HG03442 (cell line): ENCODE data around the gene DENND1B.
"Not testable (repeated sequence)": the region's sequence is repeated elsewhere in the genome, so short reads cannot be mapped to it uniquely, and the experiment has no call there.

ENCODE experiments used
- ATAC-seq: cut with Tn5 transposase; IDR thresholded peaks from one replicate; pipeline ENCODE4 v1.9.1; 2021; ENCODE audit warnings: mild to moderate bottlenecking, moderate library complexity; ENCODE audit not compliant: unreplicated experiment

The DENND1B gene

DNA sequence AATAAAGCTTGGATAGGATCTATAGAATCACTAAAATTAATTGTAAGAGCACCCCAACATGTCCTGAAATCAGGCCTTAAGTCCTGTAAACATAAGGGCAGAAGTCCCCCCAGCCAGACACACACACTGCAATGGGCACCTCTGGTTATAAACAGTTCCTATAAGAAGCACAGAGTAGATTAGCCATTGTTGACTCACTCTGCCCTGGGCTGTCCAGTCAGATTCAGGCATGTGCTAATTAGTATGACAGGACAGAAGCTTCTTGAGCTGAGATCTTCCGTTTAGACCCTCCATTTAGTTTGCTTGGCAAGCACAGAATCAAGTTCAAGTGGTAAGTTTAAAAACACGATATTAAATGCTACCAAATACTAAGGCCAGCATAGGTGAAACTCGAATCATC, 11.8 kb upstream of the DENND1B start:
- no peak for ATAC-seq

DNA sequence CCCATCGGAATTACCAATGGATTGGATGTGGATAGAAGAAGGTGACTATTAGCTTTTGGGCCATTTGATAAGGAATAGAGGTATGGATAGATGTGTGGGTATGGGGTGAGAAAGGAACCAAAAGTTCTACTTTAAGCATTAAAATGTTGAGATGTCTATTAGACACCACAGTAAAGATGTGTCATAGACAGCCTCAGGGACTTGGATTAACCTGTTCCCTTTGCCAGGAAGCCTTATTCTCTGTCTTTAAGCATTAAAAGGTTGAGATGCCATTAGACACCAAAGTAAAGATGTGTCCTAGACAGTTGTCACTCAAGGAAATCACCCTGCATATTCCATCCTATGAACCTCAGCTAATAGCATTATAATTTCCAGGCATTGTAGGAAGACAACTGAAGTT, 11.0 kb upstream of the DENND1B start:
- no peak for ATAC-seq

DNA sequence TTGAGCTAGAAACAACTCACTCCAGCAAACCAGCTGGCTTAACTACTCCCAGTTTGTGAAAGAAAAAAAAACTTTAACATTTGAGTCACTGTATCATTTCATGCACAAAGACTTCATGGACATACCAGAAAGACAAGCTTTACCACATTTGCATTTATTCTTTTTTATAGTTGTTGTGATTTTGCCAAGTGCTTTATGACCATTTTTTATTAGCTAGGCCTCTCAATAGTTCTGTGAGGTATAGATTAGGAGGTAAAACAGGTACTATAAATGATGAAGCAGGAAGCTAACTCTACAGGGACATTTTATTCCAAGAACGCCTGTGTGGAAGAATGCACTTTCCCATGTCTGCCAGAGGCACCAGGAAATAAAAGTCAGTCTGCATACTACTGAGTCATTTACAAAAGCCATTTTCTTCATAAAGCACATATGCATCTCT, 8.2 kb upstream of the DENND1B start:
- no peak for ATAC-seq

DNA sequence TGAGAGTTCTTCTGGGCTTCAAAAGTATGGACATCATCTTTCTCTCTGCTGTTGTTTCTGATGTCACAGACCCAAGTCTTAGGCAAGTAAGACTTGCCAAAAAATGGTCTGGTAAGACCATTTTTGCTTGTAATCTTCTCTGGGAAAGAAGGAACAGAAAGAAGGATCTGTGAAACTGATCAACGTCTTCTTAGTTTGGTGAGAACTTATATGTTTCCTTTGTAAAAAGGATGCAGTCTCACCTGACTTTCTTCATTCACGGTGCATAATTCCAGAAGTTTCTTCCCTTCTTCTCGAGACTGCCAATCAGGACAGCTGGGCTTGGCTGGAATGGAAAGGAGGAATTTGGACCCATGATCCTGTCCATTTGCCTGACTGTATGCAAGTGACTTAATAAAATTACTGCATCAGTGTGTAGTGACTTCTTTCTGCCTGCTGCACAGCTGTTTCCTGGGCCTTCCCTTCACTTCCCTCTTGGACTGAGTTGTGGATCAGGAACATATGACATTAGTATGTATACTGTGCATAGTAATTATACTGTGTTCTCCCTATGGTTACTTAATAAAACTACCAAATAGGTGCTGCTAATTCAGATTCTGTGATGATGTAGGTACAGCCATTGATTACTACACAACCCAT, 7.6 kb upstream of the DENND1B start:
- ATAC-seq, result no peak

DNA sequence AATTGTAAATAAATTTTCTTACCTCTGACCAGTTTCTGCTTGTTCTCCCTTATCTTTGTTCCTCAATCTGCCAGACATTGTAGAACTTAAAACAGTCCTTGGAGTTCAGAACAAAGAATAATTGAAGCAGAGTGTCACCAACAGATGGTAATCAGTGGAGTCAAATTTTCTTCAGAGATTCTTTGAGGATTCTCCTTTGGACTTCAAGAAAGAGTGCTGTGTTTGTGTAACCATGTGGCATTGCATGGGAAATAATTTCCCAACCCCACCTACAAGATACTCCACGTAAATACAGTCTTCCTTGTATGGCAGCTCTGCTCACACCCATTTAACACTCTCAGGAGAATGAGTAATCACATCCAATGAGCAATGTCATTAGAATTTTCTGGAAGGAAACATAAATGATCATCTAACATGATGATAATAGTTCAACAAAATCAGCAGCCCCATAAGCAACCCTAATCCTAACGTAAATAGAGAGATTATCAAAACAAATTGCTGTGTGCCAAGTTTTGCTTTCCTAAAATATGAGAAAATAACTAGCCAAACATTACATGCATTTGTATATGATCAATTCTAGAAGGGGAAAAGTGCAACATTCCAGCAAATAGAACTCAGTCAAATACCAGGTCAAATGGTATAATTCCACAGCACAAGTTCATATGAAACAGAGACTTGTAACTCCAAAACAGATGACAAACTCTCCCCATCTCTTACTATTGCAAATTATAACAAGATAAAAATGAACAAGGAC, 6.9 kb upstream of the DENND1B start:
- ATAC-seq, result no peak

DNA sequence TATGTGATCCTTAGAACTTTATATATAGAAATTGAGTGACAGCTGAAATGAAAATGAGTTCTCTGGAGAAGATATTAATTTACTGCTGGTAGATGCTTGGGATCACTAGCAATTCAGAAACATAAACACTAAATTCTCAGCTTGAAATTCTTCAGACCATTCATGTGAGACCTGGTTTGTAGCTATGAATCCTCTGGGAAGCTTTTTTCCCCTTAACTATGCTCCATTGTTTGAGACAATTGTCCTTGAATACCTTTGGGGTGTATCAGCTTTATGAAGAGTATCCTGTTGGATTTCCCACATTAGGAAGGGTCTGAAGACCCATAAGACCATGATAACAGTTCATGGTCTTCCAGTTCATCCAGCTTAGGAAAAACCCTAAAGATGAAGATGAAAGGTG, 4.6 kb upstream of the DENND1B start:
- no peak for ATAC-seq

DNA sequence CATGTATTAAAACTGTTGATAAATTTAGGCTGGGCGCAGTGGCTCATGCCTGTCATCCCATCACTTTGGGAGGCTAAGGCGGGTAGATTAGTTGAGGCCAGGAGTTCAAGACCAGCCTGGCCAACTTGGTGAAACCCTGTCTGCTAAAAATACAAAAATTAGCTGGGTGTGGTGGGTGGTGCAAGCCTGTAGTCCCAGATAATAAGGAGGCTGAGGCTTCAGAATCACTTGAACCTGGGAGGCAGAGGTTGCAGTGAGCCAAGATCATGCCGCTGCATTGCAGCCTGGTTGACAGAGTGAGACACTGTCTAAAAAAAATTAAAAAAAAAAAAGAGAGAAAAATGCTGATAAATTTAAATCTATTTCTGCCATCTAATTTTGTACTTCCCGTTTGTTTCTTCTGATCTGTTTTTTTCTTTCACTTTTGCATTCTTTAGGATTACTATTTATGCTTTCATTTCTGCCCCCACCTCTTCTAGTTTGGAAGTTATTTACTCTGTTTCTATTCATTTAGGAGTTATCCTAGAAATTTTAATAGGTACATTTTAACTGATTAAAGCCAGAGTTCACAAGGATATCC, 3.2 kb upstream of the DENND1B start:
- no peak for ATAC-seq

DNA sequence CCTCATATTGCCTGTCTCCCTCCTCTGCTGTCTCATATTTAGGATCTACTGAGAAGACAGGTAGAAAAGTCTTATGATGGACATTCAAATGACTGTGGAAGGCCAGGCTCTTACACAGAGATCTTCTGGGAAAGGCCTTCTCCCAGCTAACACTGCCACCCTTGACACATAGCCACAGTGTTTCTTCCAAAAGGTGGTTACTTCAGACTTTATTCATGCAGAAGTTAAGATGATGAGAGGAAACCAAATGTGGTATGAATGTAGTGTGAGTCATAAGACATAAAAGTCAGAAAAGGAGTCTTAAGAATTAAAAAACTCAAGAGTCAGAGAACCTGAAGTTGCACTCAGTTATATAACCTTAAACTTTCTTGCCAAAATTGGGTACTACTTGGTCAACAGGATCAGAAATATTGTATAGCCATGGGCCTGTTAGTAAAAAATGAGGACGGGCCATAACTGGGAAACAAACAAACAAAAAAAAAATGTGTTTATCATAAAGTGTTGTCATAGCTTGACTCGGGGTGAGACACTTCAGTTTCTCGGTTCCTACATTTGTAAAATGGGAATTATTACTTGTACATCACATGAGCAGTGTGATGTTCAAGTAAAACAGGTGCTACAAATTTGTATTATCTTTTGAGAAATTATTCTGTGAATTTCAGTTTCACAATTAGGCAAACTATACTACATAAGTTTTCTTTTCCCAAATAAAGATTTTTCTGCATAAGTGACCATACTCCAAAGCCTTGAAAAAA, 1.2 kb upstream of the DENND1B start:
- ATAC-seq, result peak; percentile 38

DNA sequence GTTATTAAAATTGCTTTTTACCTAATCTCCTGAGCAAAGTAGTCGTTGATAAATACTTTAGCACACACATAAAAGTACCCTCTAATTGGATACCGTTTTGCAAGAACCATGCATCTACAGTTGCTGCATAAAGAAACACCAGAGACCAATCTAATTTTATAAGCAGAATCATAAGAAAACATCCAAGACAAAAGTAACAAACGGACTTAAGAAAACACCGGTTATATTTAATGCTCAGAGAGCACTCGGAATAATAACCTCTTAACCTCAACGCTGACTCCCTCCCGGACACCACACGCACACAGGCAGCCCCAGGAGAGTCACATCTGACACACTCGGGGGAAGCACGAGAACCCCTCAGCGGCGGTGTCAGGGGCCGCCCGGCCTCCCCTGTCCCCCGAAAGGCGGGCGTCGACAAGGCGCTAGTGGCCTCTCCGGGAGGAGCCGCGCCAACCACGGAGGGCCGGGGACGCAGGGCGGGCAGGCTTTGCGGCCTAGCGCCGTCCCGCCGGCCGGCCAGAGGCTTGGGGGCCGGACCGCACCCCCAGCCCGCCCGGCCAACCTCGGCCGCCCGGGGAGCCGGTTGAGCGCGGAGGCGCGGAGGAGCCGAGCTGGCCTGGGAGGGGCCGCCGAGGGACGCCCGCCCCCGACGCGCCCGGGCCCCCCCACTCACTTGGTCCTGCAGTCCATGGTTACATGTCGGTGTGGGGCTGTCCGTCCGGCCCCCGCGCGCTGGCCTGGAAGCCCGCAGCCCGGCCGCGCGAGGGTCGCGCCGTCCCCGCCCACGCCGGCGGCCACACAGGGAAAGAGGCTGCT, 606 bp downstream of the DENND1B start:
- ATAC-seq, result peak; percentile 27

DNA sequence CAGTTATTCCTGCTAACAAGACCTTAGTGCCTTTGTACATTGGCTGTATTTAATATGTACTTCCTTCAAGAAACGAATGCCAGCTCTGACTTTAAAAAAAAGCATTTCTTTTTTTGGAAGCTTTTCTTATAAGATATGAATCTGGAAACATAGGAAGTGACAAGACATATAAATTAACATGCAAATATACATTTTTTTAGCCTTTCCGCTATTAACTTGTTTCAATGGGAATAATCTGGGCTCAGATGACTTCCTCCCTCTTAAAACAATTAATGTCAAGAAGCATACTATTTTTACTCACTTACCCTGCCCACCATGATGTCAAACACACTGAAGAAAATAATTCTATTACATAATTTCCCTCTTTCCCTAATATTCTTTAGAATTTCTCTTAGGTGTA, 1.4 kb downstream of the DENND1B start:
- ATAC-seq, result no peak

DNA sequence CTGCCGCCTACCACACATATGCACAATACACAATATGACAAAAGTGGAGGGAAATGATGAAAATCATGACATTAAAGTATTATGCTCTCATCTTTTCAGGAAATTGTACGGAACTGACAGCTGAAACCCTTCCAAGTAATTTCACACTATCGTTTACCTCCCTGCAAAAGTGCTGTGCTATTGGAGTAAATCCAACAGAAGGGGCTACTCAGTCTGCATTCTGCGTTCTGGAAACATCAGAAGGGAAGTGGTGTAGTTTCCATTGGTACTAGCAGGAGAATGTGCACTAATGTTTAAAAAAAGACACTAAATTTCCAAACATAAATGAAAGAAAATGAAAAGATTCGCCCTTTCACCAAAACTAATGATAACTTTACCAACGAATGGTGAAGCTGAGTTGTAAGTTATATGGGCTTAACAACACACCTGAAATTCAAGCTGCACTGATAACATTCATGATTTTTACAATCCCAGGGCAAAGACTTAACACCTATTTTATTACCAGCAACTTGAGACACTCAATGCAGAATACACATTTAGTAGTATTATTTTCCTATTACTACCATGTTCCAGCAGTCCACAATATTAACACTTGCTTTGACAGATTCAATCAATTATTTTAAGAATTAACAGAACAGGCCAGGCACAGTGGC, 3.2 kb downstream of the DENND1B start:
- no peak for ATAC-seq

DNA sequence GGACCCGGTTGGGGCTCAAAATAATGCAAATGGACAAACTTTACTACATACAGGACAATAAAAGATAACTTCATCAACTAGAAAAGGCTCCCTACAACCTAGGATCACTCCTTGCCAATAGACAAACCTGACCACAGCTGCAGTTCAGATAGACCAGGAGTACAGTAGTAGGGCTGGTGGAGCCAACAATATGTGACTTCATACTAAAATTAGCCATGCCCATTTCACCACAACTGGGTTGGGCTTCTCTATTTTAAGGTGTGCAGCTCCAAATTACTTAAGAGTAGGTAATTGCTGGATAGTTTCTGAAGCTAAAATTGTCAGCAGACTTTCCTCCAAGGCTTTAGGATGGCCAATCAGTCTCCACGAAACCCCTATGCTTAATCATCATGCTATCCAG, 3.9 kb downstream of the DENND1B start:
- ATAC-seq, result no peak

DNA sequence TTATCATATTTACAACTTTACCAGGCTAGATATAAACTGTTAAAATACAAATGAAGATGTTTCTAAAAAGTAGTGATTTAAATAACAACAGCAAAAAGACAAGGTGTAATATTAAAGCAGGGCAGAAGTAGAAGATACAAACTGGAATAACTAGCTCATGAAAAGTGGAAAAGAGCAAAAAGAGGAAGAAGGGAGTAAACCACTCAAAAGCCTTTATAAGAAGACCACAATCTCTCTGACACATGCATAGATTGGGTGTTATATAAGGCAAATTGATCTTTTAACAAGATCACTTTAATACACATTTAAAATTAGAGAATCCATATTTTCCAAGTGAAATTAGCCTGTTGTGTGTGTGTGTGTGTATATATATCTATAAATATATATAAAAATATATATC, 5.0 kb downstream of the DENND1B start:
- ATAC-seq, result no peak

DNA sequence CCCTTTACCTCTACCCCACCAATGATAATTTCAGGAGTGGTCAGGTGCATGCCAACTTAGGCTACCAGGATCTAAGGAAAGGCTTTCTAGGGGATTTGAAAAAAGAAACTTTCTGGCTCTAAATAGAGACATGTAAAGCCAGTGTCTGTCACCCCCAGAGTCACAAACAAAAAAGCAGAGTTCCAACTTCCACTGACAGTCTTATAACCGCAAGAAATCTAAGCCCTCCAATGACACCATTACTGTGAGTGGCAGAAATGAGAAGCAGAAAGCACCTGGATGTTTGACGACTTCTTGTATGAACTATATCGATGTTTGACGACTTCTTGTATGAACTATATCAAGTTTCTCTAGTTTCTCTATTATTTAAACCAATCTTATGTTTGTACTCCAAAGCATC, 6.0 kb downstream of the DENND1B start:
- ATAC-seq, result no peak

DNA sequence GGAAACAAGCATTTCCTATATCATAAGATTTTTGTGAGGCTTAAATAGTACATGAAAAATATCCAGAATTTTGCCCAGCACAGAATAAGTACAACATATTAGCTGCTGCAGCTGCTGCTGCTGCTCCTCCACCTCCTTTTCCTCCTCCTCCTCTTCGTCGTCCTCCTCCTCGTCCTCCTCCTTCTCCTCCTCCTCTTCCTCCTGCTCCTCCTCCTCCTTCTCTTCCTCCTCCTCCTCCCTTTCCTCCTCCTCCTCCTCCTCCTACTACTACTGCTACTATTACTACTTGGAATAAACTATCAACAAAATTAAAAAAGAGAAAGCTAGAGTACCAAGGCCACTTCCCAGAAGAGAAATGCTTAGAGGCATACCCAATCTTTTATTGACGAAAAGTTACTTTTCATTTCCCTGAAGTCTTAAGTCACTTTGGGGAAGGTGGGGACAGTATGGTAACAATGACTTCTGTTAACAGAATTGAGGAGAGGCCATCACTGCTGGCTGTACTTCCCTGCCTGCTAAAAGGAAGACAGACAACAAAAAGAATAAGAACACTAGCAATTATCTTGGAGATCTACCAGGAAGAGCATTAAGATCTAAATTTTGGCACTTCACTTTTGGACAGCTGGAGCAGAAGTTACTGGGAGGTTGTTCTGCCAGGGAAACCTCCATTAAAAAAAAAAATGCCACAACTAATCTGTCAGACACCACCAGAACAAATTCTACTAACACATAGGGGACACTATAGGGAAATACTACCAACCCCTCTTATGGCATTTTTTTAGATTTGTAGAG, 7.1 kb downstream of the DENND1B start:
- no peak for ATAC-seq

DNA sequence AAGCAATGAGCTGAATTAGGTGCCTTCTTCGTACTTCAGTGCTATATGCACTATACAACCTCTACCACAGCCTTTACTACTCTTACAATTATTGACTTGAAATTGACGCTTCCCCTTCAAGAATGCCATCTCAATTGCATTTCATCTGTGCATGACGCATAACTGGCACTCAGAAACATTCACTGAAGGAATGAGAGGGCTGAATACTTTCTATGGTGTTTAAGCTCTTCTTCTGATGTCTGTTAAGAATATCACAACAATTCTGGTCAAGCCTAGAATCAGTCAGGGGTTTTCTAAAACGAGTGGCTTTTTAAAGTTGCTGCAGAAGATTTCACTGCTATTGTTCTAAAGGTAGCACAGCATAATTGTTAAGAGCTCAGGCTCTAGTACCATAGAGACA, 11.5 kb downstream of the DENND1B start:
- no peak for ATAC-seq

DNA sequence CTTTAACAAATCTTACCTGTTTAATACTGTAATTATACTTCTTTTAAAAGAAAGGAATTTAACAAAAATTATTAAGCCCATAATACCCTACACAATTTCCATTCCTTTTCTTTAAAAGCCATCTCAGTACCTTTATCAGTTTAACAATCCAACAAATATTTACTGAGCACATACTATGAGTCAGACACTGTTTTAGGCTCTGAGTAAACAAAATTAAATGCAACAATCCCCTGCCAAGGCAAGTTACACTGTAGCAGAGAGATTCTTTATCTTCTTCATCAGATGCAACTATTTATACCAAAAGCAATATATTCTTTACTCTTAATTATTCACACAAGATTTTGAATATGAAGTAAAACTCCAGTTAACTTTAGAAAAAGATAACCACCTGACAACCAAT, 12.0 kb downstream of the DENND1B start:
- ATAC-seq, result no peak

DNA sequence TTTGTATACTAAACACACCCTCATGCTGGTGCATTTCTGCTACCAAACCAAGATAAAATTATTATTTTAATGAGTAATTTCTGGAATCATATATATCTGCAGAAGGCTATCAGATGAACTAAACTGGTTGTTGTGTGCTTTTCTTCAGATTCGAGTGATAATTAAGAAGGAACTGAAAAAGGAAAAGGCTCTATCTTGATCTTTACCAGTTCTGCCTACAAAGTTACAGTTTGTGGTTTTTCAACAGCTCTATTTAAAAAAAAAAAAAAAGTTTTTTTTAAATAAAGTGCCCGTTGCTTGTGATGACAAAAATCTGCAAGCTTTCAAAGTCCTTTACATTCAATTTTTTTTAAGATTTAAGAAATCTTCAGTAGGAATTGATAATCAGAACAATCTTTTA, 13.6 kb downstream of the DENND1B start:
- peak; percentile 77 for ATAC-seq

DNA sequence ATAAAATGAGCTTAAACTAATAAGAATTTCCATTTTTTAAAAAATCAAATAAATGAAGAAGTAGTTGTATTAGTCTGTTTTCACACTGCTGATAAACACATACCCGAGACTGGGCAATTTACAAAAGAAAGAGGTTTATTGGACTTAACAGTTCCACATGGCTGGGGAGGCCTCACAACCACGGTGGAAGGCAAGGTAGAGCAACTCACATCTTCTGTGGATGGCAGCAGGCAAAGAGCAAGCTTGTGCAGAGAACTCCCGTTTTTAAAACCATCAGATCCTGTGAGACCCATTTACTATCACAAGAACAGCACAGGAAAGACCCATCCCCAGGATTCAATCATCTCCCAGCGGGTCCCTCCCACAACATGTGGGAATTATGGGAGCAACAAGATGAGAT, 19.7 kb downstream of the DENND1B start:
- not testable (repeated sequence) for ATAC-seq
